ENCODE measurements around the gene PPP1R3E. TPM values are rescaled to one million over a fixed set of nuclear protein-coding genes. Genes with fewer than 3 reads are reported as not detected.
A peak's percentile ranks its signal among the peaks of the same experiment; 100 is the strongest.

The PPP1R3E gene
- total and polyA plus RNA-seq, 2 of the 13 experiments (the other 11 are each of a cell fraction or from before 2014, with no cell fraction given): 16.5 to 26.5 TPM

- peak; percentile 82 for TF ChIP-seq PHF5A (CRISPR knock-in tag; IDR thresholded peaks at IDR 0.05; ENCODE audit: low read depth, unreplicated experiment)
- TF ChIP-seq ZBTB39 (CRISPR knock-in tag; IDR thresholded peaks at IDR 0.05): no peak; the same call in 1 of the 2 replicates
- TF ChIP-seq RELA (CRISPR knock-in tag; IDR thresholded peaks at IDR 0.05): peak; percentile 88; the same call in 1 of the 2 replicates
- 0 out of 2 replicates have a peak, but pooled peaks have one; percentile 44 for TF ChIP-seq E2F2 (CRISPR knock-in tag; IDR thresholded peaks at IDR 0.05; ENCODE audit: borderline replicate concordance)
- peak; percentile 100 for TF ChIP-seq HNF4A (CRISPR knock-in tag; IDR thresholded peaks at IDR 0.05)
- peak; percentile 97 for TF ChIP-seq ZNF766 (CRISPR knock-in tag; IDR thresholded peaks at IDR 0.05; ENCODE audit: borderline replicate concordance)
- TF ChIP-seq ZNF589 (CRISPR knock-in tag; conservative IDR thresholded peaks at IDR 0.05): peak; percentile 98
- TF ChIP-seq ZNF414 (CRISPR knock-in tag; IDR thresholded peaks at IDR 0.05): peak; percentile 90
- TF ChIP-seq ZNF274 (CRISPR knock-in tag; IDR thresholded peaks at IDR 0.05): peak; percentile 99
- TF ChIP-seq ISX (CRISPR knock-in tag; conservative IDR thresholded peaks at IDR 0.05): no peak; the same call in 1 of the 2 replicates
- TF ChIP-seq NCOA1 (CRISPR knock-in tag; IDR thresholded peaks at IDR 0.05): peak; percentile 86; the same call in 1 of the 2 replicates
- TF ChIP-seq SOX6 (IDR thresholded peaks at IDR 0.05): no peak
- peak; percentile 88 for TF ChIP-seq SOX6 (CRISPR knock-in tag; IDR thresholded peaks at IDR 0.05)
- peak; percentile 90 for TF ChIP-seq POLR2AphosphoS5 (IDR thresholded peaks at IDR 0.05; ENCODE audit: low read depth, low read length)
- peak; percentile 79; the same call in 1 of the 2 replicates for TF ChIP-seq ZFAT (CRISPR knock-in tag; conservative IDR thresholded peaks at IDR 0.05)
- peak; percentile 57 for TF ChIP-seq ZNF281 (CRISPR knock-in tag; IDR thresholded peaks at IDR 0.05; ENCODE audit: borderline replicate concordance)
- TF ChIP-seq GABPA (IDR thresholded peaks at IDR 0.05; ENCODE audit: low read depth, low read length): no peak
- no peak for TF ChIP-seq GABPA (CRISPR knock-in tag; IDR thresholded peaks at IDR 0.05; ENCODE audit: low read depth)
- TF ChIP-seq HNF1B (CRISPR knock-in tag; IDR thresholded peaks at IDR 0.05): peak; percentile 97
- no peak for TF ChIP-seq MLLT10 (CRISPR knock-in tag; IDR thresholded peaks at IDR 0.05)
Measured at GRCh38 chr14:23320584-23321571, 18.2 kb upstream of the PPP1R3E start, which contains the start of gene PABPN1 (continued).
